AG04449 (cell line): ENCODE data around the gene TSPAN10.

Experiments
- CTCF ChIA-PET: fragments of 350-600 bp; formaldehyde crosslinking; extraction: SDS; loops from one replicate; lab custom pipeline; 2021; ENCODE audit warnings: antibody characterized with exemption; lab: Yijun Ruan, JAX
- POLR2A ChIA-PET: fragments of 400-600, 350-600 bp; formaldehyde crosslinking; extraction: SDS; loops from one replicate; lab custom pipeline; 2020; ENCODE audit warnings: antibody characterized with exemption, inconsistent platforms; lab: Yijun Ruan, JAX
- DNase-seq: peaks from one replicate; pipeline ENCODE4 v3.0.0-alpha.2; 2010; ENCODE audit warnings: low read depth, low spot score
- H3K4me3 ChIP-seq: 2 replicates; pipeline ENCODE4 v1.5.1; 2011; ENCODE audit warnings: low read depth, mild to moderate bottlenecking, control low read depth, low read length
- CTCF ChIP-seq: IDR thresholded peaks from one replicate; pipeline ENCODE4 v1.5.1; 2011; ENCODE audit warnings: mild to moderate bottlenecking, moderate library complexity, low read length, control low read depth, inconsistent platforms; ENCODE audit not compliant: insufficient read depth; ENCODE audit errors: missing control alignments

TSPAN10 gene

GRCh38 chr17:81652906-81653771, 16.1 kb downstream of the TSPAN10 start:
- ChIA-PET POLR2A (interaction anchor here (0.7 kb wide), 1 partner anchor 10 kb away, joined by 3 read pairs; no protein-coding TSS in a partner anchor), CTCF (no interaction called here)
- TF ChIP-seq CTCF, result no peak
- H3K4me3 ChIP-seq, result no peak overlapping the region
- DNase-seq, result no peak

- CTCF ChIA-PET, result no interaction called here
- H3K4me3 ChIP-seq, result no peak overlapping the region
- DNase-seq, result no peak
- POLR2A ChIA-PET, result interaction anchor here (1.4 kb wide), 1 partner anchor 9 kb away, joined by 4 read pairs; no protein-coding TSS in a partner anchor
- no peak for TF ChIP-seq CTCF
These were observed 18.6 kb downstream of the TSPAN10 start for GRCh38 chr17:81655378-81656117.

GRCh38 chr17:81656118-81656743, 19.2 kb downstream of the TSPAN10 start, which contains the start of gene PDE6G:
Gene PDE6G, minus strand, starts transcription at chr17:81656542. Its CDS starts 3,237 bp downstream, at chr17:81653305.
- TF ChIP-seq CTCF, result no peak
- CTCF ChIA-PET, result no interaction called here
- H3K4me3 ChIP-seq, result no peak within 1 kb of the TSS
- POLR2A ChIA-PET, result interaction anchor here (0.6 to 1.5 kb wide), 3 partner anchors 9 to 14 kb away, joined by 3 to 7 read pairs (median 4); partner anchors contain the start of genes CCDC137 and OXLD1
- DNase-seq, result no peak

GRCh38 chr17:81656835-81657234, 19.8 kb downstream of the TSPAN10 start:
- TF ChIP-seq CTCF, result no peak
- POLR2A ChIA-PET, result interaction anchor here (0.6 to 1.5 kb wide), 2 partner anchors 10 to 15 kb away, joined by 3 to 7 read pairs; partner anchors contain the start of genes CCDC137 and OXLD1
- DNase-seq, result no peak
- CTCF ChIA-PET, result no interaction called here
- no peak overlapping the region for H3K4me3 ChIP-seq

- ChIA-PET POLR2A (no interaction called here), CTCF (interaction anchor here (1.0 kb wide), 1 partner anchor 25 kb away, joined by 3 read pairs; the partner anchor contains the start of genes ARL16 and HGS)
- no peak for TF ChIP-seq CTCF
These were observed 22.0 kb downstream of the TSPAN10 start for GRCh38 chr17:81659038-81659437.

More at GRCh38 chr17:81659038-81659437, 22.0 kb downstream of the TSPAN10 start:
- H3K4me3 ChIP-seq, result no peak overlapping the region
- DNase-seq, result no peak
